ENCODE measurements around the gene C8G. TPM values are rescaled to one million over a fixed set of nuclear protein-coding genes. Genes with fewer than 3 reads are reported as not detected.
A peak's percentile ranks its signal among the peaks of the same experiment; 100 is the strongest.

C8G gene
- total and polyA plus RNA-seq, 4 donors = 0.90 to 3.1 (median 1.4) TPM

DNA sequence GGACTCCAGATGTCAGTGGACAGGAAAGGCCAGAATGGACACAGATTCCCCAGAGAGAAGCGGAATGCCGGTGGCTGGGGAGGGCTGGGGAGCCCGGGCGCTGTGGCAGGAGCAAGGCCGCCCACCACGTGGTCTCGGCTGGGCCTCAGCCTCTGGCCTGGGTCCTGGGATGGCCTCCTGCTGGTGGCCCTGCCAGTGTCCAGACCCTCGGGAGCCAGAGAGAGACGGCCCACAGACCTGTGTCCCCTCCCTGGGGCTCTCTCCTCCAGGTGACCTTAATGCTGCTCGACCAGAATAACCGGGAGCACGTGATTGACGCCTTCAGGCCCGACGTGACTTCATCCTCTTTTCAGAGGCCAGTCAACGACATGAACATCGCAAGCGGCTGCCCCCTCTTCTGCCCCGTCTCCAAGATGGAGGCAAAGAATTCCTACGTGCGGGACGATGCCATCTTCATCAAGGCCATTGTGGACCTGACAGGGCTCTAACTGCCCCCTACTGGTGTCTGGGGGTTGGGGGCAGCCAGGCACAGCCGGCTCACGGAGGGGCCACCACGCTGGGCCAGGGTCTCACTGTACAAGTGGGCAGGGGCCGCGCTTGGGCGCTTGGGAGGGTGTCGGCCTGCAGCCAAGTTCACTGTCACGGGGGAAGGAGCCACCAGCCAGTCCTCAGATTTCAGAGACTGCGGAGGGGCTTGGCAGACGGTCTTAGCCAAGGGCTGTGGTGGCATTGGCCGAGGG lies 19.5 kb upstream of the C8G start:
- H3K27ac ChIP-seq (ENCODE audit: low read depth in 1 of 2, low read length in 2 of 2) = no peak overlapping the region
- no peaks in the 10 kb centered on the region for H3K4me1 ChIP-seq (ENCODE audit: control insufficient read depth in 1 of 2, insufficient read depth in 2 of 2, low read length in 2 of 2)
- no peaks in the 10 kb centered on the region for H3K36me3 ChIP-seq (ENCODE audit: control insufficient read depth in 1 of 2, insufficient read depth in 2 of 2, low read length in 1 of 2)
- ATAC-seq (ENCODE audit: low FRiP score) (peak; percentile 27), DNase-seq (no peak)
- intact Hi-C loops (cut with DNase I) = no loop called here
- H3K9me3 ChIP-seq (ENCODE audit: control insufficient read depth, low read length) = no peaks in the 10 kb centered on the region
- 75 to 76% methylated on average over 33 of the region's 33 CpGs for WGBS, 2 donors
- H3K4me3 ChIP-seq (ENCODE audit: low read length in 2 of 2) = no peak overlapping the region
- H3K27me3 ChIP-seq (ENCODE audit: control insufficient read depth in 1 of 2, insufficient read depth in 2 of 2, low read length in 1 of 2) = no peaks in the 10 kb centered on the region

DNA sequence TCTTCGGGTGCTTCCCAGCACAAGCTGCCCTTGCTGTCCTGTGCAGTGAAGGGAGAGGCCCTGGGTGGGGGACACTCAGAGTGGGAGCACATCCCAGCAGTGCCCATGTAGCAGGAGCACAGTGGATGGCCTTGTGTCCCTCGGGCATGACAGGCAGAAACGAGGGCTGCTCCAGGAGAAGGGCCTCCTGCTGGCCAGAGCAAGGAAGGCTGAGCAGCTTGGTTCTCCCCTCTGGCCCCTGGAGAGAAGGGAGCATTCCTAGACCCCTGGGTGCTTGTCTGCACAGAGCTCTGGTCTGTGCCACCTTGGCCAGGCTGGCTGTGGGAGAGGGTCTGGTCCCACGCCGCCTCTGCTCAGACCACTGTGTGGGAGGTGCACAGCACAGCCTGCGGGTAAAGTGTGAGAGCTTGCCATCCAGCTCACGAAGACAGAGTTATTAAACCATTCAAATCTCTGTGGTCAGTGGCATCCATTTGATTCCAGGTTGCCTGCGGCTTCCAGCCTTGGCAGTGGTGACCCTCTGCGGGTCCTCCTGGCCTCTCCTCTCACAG lies 18.8 kb upstream of the C8G start:
- intact Hi-C loops (cut with DNase I) = no loop called here
- H3K4me3 ChIP-seq (ENCODE audit: low read length in 2 of 2) = no peak overlapping the region
- DNase-seq (no peak), ATAC-seq (ENCODE audit: low FRiP score) (no peak)
- 79 to 86% methylated on average over 9 of the region's 9 CpGs for WGBS, 2 donors
- H3K27me3 ChIP-seq (ENCODE audit: control insufficient read depth in 1 of 2, insufficient read depth in 2 of 2, low read length in 1 of 2) = no peaks in the 10 kb centered on the region
- no peak overlapping the region for H3K27ac ChIP-seq (ENCODE audit: low read depth in 1 of 2, low read length in 2 of 2)
- H3K36me3 ChIP-seq (ENCODE audit: control insufficient read depth in 1 of 2, insufficient read depth in 2 of 2, low read length in 1 of 2) = no peaks in the 10 kb centered on the region
- no peaks in the 10 kb centered on the region for H3K9me3 ChIP-seq (ENCODE audit: control insufficient read depth, low read length)
- H3K4me1 ChIP-seq (ENCODE audit: control insufficient read depth in 1 of 2, insufficient read depth in 2 of 2, low read length in 2 of 2) = no peaks in the 10 kb centered on the region

DNA sequence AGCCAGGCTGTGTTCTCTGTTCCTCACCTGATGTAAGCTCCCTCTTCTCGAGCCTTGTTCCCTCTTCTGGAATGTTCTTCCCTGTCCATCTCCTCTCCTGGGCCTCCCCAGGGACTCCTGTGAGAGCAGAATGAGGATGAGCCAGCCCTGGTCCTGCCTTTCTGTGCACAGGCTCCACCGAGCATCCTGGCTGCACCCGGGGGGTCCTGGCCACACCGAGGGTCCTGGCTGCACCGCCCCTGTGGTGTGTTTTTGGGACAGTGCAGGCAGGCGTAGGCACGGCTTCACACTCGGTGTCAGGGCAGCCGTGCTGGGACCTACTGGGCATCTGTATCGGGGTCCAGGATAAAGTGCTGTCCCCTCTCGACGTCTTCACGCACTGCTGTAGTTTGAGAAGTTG lies 18.3 kb upstream of the C8G start:
- WGBS, 2 donors = 93 to 94% methylated on average over 13 of the region's 13 CpGs
- no peaks in the 10 kb centered on the region for H3K27me3 ChIP-seq (ENCODE audit: control insufficient read depth in 1 of 2, insufficient read depth in 2 of 2, low read length in 1 of 2)
- H3K27ac ChIP-seq (ENCODE audit: low read depth in 1 of 2, low read length in 2 of 2) = no peak overlapping the region
- intact Hi-C loops (cut with DNase I) = no loop called here
- no peak overlapping the region for H3K4me3 ChIP-seq (ENCODE audit: low read length in 2 of 2)
- H3K9me3 ChIP-seq (ENCODE audit: control insufficient read depth, low read length) = no peaks in the 10 kb centered on the region
- ATAC-seq (ENCODE audit: low FRiP score) = no peak
- no peak for DNase-seq
- no peaks in the 10 kb centered on the region for H3K36me3 ChIP-seq (ENCODE audit: control insufficient read depth in 1 of 2, insufficient read depth in 2 of 2, low read length in 1 of 2)
- no peaks in the 10 kb centered on the region for H3K4me1 ChIP-seq (ENCODE audit: control insufficient read depth in 1 of 2, insufficient read depth in 2 of 2, low read length in 2 of 2)

DNA sequence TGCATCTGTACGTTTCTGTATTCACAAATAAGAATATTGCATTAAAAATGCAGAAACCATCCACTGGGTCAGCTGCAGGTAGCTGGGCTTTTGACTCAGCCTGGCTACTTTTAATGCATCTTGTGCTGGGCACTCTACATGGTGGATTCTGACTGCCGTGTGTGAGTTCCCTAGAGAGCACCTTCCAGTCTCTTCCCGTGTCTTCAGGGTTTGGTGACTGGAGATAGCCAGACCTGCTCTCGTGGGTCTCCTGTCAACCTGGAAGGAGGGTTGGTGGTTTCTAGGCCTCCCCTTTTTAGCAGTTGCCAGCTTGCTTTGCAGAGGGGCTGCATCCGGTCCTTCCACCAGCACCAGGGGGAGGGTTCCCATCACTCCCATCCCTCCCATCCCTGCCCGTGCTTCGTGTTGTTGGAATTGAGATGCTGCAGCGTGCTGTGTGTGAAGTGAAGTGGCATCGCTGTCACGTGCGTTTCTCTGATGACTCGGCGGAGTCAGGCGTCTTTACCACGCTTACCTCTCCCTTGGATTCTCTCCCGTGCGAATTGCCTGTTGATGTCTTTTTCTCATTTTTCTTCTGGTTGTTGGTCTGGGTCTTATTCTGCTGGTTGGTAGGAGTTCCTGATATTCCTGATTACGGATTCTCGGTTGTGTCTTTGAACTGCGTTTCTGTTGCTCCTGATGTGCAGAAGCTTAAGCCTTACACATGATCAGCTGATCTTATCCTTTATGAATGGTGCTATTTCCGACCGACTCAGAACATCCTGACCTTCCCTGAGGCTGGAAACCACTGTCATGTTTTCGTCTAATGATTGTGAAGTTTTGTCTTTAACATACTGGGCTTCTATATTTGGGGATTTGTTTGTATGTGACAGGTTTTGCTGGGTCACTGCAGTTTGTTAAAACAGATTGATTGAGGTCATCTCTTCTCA lies 17.4 kb upstream of the C8G start:
- ATAC-seq (ENCODE audit: low FRiP score) (no peak), DNase-seq (no peak)
- Histone ChIP-seq H3K27ac (ENCODE audit: low read depth in 1 of 2, low read length in 2 of 2) (no peak overlapping the region), H3K4me3 (ENCODE audit: low read length in 2 of 2) (no peak overlapping the region), H3K9me3 (ENCODE audit: control insufficient read depth, low read length) (no peaks in the 10 kb centered on the region), H3K4me1 (ENCODE audit: control insufficient read depth in 1 of 2, insufficient read depth in 2 of 2, low read length in 2 of 2) (no peaks in the 10 kb centered on the region), H3K36me3 (ENCODE audit: control insufficient read depth in 1 of 2, insufficient read depth in 2 of 2, low read length in 1 of 2) (no peaks in the 10 kb centered on the region), H3K27me3 (ENCODE audit: control insufficient read depth in 1 of 2, insufficient read depth in 2 of 2, low read length in 1 of 2) (no peaks in the 10 kb centered on the region)
- WGBS, 2 donors = 86 to 90% methylated on average over 23 of the region's 23 CpGs
- intact Hi-C loops (cut with DNase I) = no loop called here

DNA sequence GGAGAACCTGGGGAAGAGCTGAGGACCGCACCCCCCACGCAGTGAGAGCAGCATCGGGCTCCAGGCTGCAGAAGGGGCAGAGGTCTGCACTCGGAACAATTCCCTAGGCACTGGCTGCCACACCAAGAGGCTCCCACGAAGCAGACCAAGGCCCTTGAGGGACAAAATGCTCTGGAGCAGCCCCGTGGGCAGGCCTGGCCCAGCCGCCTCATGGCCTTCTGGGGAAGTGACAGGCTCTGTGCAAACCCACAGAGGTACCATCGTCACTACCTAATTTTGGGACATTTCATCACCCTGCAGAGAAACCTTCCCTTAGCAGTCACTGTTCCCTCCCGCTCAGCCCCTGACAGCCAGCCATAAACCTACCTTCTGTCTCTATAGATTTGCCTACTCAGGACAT lies 16.5 kb upstream of the C8G start:
- H3K27me3 ChIP-seq (ENCODE audit: control insufficient read depth in 1 of 2, insufficient read depth in 2 of 2, low read length in 1 of 2) = no peaks in the 10 kb centered on the region
- 60 to 66% methylated on average over 9 of the region's 9 CpGs for WGBS, 2 donors
- DNase-seq = no peak
- no peaks in the 10 kb centered on the region for H3K36me3 ChIP-seq (ENCODE audit: control insufficient read depth in 1 of 2, insufficient read depth in 2 of 2, low read length in 1 of 2)
- peak; percentile 65 for ATAC-seq (ENCODE audit: low FRiP score)
- H3K9me3 ChIP-seq (ENCODE audit: control insufficient read depth, low read length) = no peaks in the 10 kb centered on the region
- H3K27ac ChIP-seq (ENCODE audit: low read depth in 1 of 2, low read length in 2 of 2) = no peak overlapping the region
- no peaks in the 10 kb centered on the region for H3K4me1 ChIP-seq (ENCODE audit: control insufficient read depth in 1 of 2, insufficient read depth in 2 of 2, low read length in 2 of 2)
- intact Hi-C loops (cut with DNase I) = no loop called here
- H3K4me3 ChIP-seq (ENCODE audit: low read length in 2 of 2) = no peak overlapping the region

DNA sequence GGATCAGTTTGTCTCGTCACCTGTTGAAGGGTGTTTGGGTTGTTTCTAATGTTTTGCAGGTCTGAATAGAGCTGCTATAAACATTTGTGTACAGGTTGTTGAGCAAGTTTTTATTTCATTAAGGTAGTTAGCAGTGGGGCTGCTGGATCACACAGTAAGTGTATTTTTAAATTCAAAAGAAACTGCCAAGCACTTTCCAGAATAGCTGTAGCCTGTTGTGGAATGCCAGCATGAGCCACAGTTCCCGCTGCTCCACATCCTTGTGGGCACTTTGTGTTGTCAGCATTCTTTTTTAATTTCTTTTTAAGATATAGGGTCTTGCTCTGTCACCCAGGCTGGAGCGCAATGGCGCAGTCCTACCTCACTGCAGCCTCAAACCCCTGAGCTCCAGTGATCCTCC lies 15.0 kb upstream of the C8G start:
- no peaks in the 10 kb centered on the region for H3K36me3 ChIP-seq (ENCODE audit: control insufficient read depth in 1 of 2, insufficient read depth in 2 of 2, low read length in 1 of 2)
- ATAC-seq (ENCODE audit: low FRiP score) (no peak), DNase-seq (no peak)
- intact Hi-C loops (cut with DNase I) = no loop called here
- H3K27ac ChIP-seq (ENCODE audit: low read depth in 1 of 2, low read length in 2 of 2) = no peak overlapping the region
- 71 to 91% methylated on average over 4 of the region's 4 CpGs for WGBS, 2 donors
- no peaks in the 10 kb centered on the region for H3K4me1 ChIP-seq (ENCODE audit: control insufficient read depth in 1 of 2, insufficient read depth in 2 of 2, low read length in 2 of 2)
- H3K27me3 ChIP-seq (ENCODE audit: control insufficient read depth in 1 of 2, insufficient read depth in 2 of 2, low read length in 1 of 2) = no peaks in the 10 kb centered on the region
- H3K4me3 ChIP-seq (ENCODE audit: low read length in 2 of 2) = no peak overlapping the region
- no peaks in the 10 kb centered on the region for H3K9me3 ChIP-seq (ENCODE audit: control insufficient read depth, low read length)

DNA sequence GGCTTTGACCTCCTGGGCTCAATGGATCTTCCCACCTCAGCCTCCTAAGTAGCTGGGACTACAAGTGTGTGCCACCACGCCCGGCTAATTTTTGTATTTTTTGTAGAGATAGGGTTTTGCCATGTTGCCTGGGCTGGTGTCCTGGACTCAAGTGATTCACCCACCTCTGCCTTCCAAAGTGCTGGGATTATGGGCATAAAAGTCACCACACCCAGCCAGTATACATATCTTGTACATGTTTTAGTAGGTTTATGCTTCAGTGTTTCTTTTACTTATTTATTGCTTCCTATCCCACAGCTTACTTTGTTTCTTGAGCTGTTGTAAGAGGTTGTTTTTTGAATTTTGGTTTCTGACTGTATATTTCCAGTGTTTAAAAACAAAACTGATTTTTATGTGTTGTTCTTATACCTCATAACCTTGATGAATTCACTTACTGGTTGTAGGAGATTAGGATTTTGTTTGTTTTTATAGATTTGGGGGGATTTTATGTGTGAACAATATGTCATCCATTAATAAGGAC lies 13.4 kb upstream of the C8G start:
- Histone ChIP-seq H3K4me3 (ENCODE audit: low read length in 2 of 2) (no peak overlapping the region), H3K4me1 (ENCODE audit: control insufficient read depth in 1 of 2, insufficient read depth in 2 of 2, low read length in 2 of 2) (no peaks in the 10 kb centered on the region), H3K36me3 (ENCODE audit: control insufficient read depth in 1 of 2, insufficient read depth in 2 of 2, low read length in 1 of 2) (no peaks in the 10 kb centered on the region), H3K27ac (ENCODE audit: low read depth in 1 of 2, low read length in 2 of 2) (no peak overlapping the region), H3K9me3 (ENCODE audit: control insufficient read depth, low read length) (no peaks in the 10 kb centered on the region), H3K27me3 (ENCODE audit: control insufficient read depth in 1 of 2, insufficient read depth in 2 of 2, low read length in 1 of 2) (no peaks in the 10 kb centered on the region)
- intact Hi-C loops (cut with DNase I) = no loop called here
- DNase-seq (no peak), ATAC-seq (ENCODE audit: low FRiP score) (no peak)
- WGBS, 2 donors = 97% methylated on average over 2 of the region's 2 CpGs

DNA sequence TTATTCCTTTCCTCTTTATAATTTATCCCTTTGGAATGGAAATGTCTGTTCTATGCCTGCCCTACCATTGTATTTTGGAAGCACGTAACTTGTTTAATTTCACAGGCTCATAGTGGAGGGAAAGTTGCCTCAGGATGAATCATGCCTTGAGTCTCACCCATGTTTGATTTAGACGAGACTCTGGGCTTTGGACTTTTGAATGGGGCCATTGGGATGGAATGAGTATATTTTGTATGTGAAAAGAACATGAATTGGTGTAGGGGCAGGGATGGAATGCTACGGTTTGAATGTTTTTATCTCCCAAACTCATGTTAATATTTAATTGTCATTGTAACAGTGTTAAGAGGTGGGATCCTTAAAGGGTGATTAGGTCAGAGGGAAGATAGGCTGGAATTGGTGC lies 10.8 kb upstream of the C8G start:
- Histone ChIP-seq H3K27ac (ENCODE audit: low read depth in 1 of 2, low read length in 2 of 2) (no peak overlapping the region), H3K27me3 (ENCODE audit: control insufficient read depth in 1 of 2, insufficient read depth in 2 of 2, low read length in 1 of 2) (no peaks in the 10 kb centered on the region), H3K36me3 (ENCODE audit: control insufficient read depth in 1 of 2, insufficient read depth in 2 of 2, low read length in 1 of 2) (peaks cover 0 to under 1% of the 10 kb centered on the region in 2 donors), H3K4me3 (ENCODE audit: low read length in 2 of 2) (no peak overlapping the region), H3K4me1 (ENCODE audit: control insufficient read depth in 1 of 2, insufficient read depth in 2 of 2, low read length in 2 of 2) (no peaks in the 10 kb centered on the region), H3K9me3 (ENCODE audit: control insufficient read depth, low read length) (no peaks in the 10 kb centered on the region)
- 89 to 92% methylated on average over 3 of the region's 3 CpGs for WGBS, 2 donors
- intact Hi-C loops (cut with DNase I) = no loop called here
- no peak for DNase-seq
- no peak for ATAC-seq (ENCODE audit: low FRiP score)
